Measurements from ENCODE around the gene PLEKHA7. TPM values are rescaled to one million over a fixed set of nuclear protein-coding genes. Genes with fewer than 3 reads are reported as not detected.
A peak's percentile ranks its signal among the peaks of the same experiment; 100 is the strongest.

PLEKHA7 gene
- total and polyA plus RNA-seq, 4 donors = 13.3 to 31.8 (median 21.5) TPM

GRCh38 chr11:16962146-16962545 is 52.1 kb downstream of the PLEKHA7 start:
- no peak for ATAC-seq (ENCODE audit: insufficient read depth, low FRiP score)
- Histone ChIP-seq H3K4me3 (no peak overlapping the region), H3K9ac (ENCODE audit: insufficient read depth in 1 of 2, low read length in 2 of 2) (no peak overlapping the region), H3K9me3 (ENCODE audit: control insufficient read depth in 4 of 4, insufficient read depth in 3 of 4, low read length in 3 of 4) (no peaks in the 10 kb centered on the region), H3K27ac (ENCODE audit: low read depth in 1 of 2, low read length in 1 of 2) (no peak overlapping the region), H3K27me3 (ENCODE audit: control insufficient read depth in 3 of 3, insufficient read depth in 3 of 3, low read length in 2 of 3) (no peaks in the 10 kb centered on the region), H3K4me1 (ENCODE audit: control insufficient read depth in 5 of 5, insufficient read depth in 5 of 5, low read length in 5 of 5) (peaks cover 0 to 11% (median 4%) of the 10 kb centered on the region in 5 donors), H3K36me3 (ENCODE audit: control insufficient read depth in 4 of 4, insufficient read depth in 4 of 4, low read length in 4 of 4) (no peaks in the 10 kb centered on the region)
- DNase-seq = no peak
- whole genome bisulfite sequencing, 2 donors = 62 to 77% methylated on average over 5 of the region's 5 CpGs
- no peak for TF ChIP-seq CTCF (IDR thresholded peaks at IDR 0.05; ENCODE audit: control extremely low read depth, extremely low read depth)

GRCh38 chr11:16960250-16960649 is 54.0 kb downstream of the PLEKHA7 start:
- TF ChIP-seq CTCF (IDR thresholded peaks at IDR 0.05; ENCODE audit: control extremely low read depth, extremely low read depth) = no peak
- Histone ChIP-seq H3K36me3 (ENCODE audit: control insufficient read depth in 4 of 4, insufficient read depth in 4 of 4, low read length in 4 of 4) (no peaks in the 10 kb centered on the region), H3K4me1 (ENCODE audit: control insufficient read depth in 5 of 5, insufficient read depth in 5 of 5, low read length in 5 of 5) (peaks cover 0 to 14% (median 4%) of the 10 kb centered on the region in 5 donors), H3K9me3 (ENCODE audit: control insufficient read depth in 4 of 4, insufficient read depth in 3 of 4, low read length in 3 of 4) (no peaks in the 10 kb centered on the region), H3K27me3 (ENCODE audit: control insufficient read depth in 3 of 3, insufficient read depth in 3 of 3, low read length in 2 of 3) (no peaks in the 10 kb centered on the region), H3K27ac (ENCODE audit: low read depth in 1 of 2, low read length in 1 of 2) (no peak overlapping the region), H3K4me3 (no peak overlapping the region), H3K9ac (ENCODE audit: insufficient read depth in 1 of 2, low read length in 2 of 2) (peak overlapping the region in 1 of 2 donors; percentile 32)
- ATAC-seq (ENCODE audit: insufficient read depth, low FRiP score) (no peak), DNase-seq (no peak)
- 75% methylated on average over 5 of the region's 5 CpGs for WGBS, 2 donors

GRCh38 chr11:16959602-16960001 is 54.6 kb downstream of the PLEKHA7 start:
- Histone ChIP-seq H3K4me3 (no peak overlapping the region), H3K36me3 (ENCODE audit: control insufficient read depth in 4 of 4, insufficient read depth in 4 of 4, low read length in 4 of 4) (no peaks in the 10 kb centered on the region), H3K4me1 (ENCODE audit: control insufficient read depth in 5 of 5, insufficient read depth in 5 of 5, low read length in 5 of 5) (peaks cover 0 to 14% (median 4%) of the 10 kb centered on the region in 5 donors), H3K27ac (ENCODE audit: low read depth in 1 of 2, low read length in 1 of 2) (no peak overlapping the region), H3K27me3 (ENCODE audit: control insufficient read depth in 3 of 3, insufficient read depth in 3 of 3, low read length in 2 of 3) (no peaks in the 10 kb centered on the region), H3K9me3 (ENCODE audit: control insufficient read depth in 4 of 4, insufficient read depth in 3 of 4, low read length in 3 of 4) (no peaks in the 10 kb centered on the region), H3K9ac (ENCODE audit: insufficient read depth in 1 of 2, low read length in 2 of 2) (peak overlapping the region in 1 of 2 donors; percentile 32)
- DNase-seq (no peak), ATAC-seq (ENCODE audit: insufficient read depth, low FRiP score) (no peak)
- TF ChIP-seq CTCF (IDR thresholded peaks at IDR 0.05; ENCODE audit: control extremely low read depth, extremely low read depth) = no peak
- whole genome bisulfite sequencing, 2 donors = 84 to 98% methylated on average over 4 of the region's 4 CpGs

GRCh38 chr11:16958833-16959232 is 55.4 kb downstream of the PLEKHA7 start:
- no peak overlapping the region for H3K27ac ChIP-seq (ENCODE audit: low read depth in 1 of 2, low read length in 1 of 2)
- no peaks in the 10 kb centered on the region for H3K36me3 ChIP-seq (ENCODE audit: control insufficient read depth in 4 of 4, insufficient read depth in 4 of 4, low read length in 4 of 4)
- 53 to 64% methylated on average over 5 of the region's 5 CpGs for WGBS, 2 donors
- H3K4me3 ChIP-seq = no peak overlapping the region
- no peak for DNase-seq
- no peaks in the 10 kb centered on the region for H3K9me3 ChIP-seq (ENCODE audit: control insufficient read depth in 4 of 4, insufficient read depth in 3 of 4, low read length in 3 of 4)
- H3K9ac ChIP-seq (ENCODE audit: insufficient read depth in 1 of 2, low read length in 2 of 2) = no peak overlapping the region
- ATAC-seq (ENCODE audit: insufficient read depth, low FRiP score) = no peak
- H3K4me1 ChIP-seq (ENCODE audit: control insufficient read depth in 5 of 5, insufficient read depth in 5 of 5, low read length in 5 of 5) = peaks cover 0 to 17% (median 4%) of the 10 kb centered on the region in 5 donors
- no peak for TF ChIP-seq CTCF (IDR thresholded peaks at IDR 0.05; ENCODE audit: control extremely low read depth, extremely low read depth)
- H3K27me3 ChIP-seq (ENCODE audit: control insufficient read depth in 3 of 3, insufficient read depth in 3 of 3, low read length in 2 of 3) = no peaks in the 10 kb centered on the region

Measured in lung (tissue), 12 donors.